ENCODE measurements around the gene ELOA. TPM values are rescaled to one million over a fixed set of nuclear protein-coding genes. Genes with fewer than 3 reads are reported as not detected.

The ELOA gene
- total and polyA plus RNA-seq, 4 donors: 11.8 to 31.0 (median 22.1) TPM

DNA sequence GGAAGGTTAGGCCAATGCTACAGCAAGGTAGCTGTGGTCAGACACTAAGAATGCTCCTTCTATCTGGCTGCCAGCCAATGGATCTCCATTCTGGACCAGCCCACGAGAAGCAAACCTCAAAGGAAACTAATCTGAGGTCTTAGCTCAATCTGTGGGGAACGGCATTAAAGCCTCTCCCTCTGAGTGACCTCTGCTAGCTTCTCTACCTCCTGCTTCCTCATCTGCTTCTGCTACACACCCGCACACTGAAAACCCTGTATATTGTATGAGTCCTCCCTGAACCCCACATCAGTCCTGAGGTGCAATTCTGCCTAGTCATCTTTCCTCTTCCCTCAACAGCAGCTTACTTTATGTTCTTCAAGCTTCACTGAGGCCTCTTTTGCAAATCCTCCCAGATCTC, 64.2 kb downstream of the ELOA start:
- Histone ChIP-seq H3K36me3 (ENCODE audit: control insufficient read depth in 1 of 2, insufficient read depth in 2 of 2, low read length in 1 of 2) (peaks cover 0 to 4% of the 10 kb centered on the region in 2 donors), H3K9me3 (ENCODE audit: control insufficient read depth, low read length) (no peaks in the 10 kb centered on the region), H3K27me3 (ENCODE audit: control insufficient read depth in 1 of 2, insufficient read depth in 2 of 2, low read length in 1 of 2) (no peaks in the 10 kb centered on the region), H3K4me3 (ENCODE audit: low read length in 2 of 2) (no peak overlapping the region), H3K4me1 (ENCODE audit: control insufficient read depth in 1 of 2, insufficient read depth in 2 of 2, low read length in 2 of 2) (no peaks in the 10 kb centered on the region), H3K27ac (ENCODE audit: low read depth in 1 of 2, low read length in 2 of 2) (no peak overlapping the region)
- WGBS, 2 donors: 73 to 74% methylated on average over 3 of the region's 3 CpGs
- DNase-seq (no peak), ATAC-seq (ENCODE audit: low FRiP score) (no peak)
- intact Hi-C loops (cut with DNase I): no loop called here

GRCh38 chr1:23809751-23810171, 66.5 kb downstream of the ELOA start:
- Histone ChIP-seq H3K4me3 (ENCODE audit: low read length in 2 of 2) (no peak overlapping the region), H3K9me3 (ENCODE audit: control insufficient read depth, low read length) (no peaks in the 10 kb centered on the region), H3K36me3 (ENCODE audit: control insufficient read depth in 1 of 2, insufficient read depth in 2 of 2, low read length in 1 of 2) (peaks cover 0 to 6% of the 10 kb centered on the region in 2 donors), H3K27ac (ENCODE audit: low read depth in 1 of 2, low read length in 2 of 2) (no peak overlapping the region), H3K4me1 (ENCODE audit: control insufficient read depth in 1 of 2, insufficient read depth in 2 of 2, low read length in 2 of 2) (no peaks in the 10 kb centered on the region), H3K27me3 (ENCODE audit: control insufficient read depth in 1 of 2, insufficient read depth in 2 of 2, low read length in 1 of 2) (no peaks in the 10 kb centered on the region)
- intact Hi-C loops (cut with DNase I): loop anchor here in 1 of 2 donors (10.0 kb wide), 1 partner anchor 105 kb away; the partner anchor contains the start of gene CNR2
- peak; percentile 88 to 90 for DNase-seq
- peak; percentile 72 for ATAC-seq (ENCODE audit: low FRiP score)
- 40% methylated on average over 6 of the region's 6 CpGs for whole genome bisulfite sequencing, 2 donors

DNA sequence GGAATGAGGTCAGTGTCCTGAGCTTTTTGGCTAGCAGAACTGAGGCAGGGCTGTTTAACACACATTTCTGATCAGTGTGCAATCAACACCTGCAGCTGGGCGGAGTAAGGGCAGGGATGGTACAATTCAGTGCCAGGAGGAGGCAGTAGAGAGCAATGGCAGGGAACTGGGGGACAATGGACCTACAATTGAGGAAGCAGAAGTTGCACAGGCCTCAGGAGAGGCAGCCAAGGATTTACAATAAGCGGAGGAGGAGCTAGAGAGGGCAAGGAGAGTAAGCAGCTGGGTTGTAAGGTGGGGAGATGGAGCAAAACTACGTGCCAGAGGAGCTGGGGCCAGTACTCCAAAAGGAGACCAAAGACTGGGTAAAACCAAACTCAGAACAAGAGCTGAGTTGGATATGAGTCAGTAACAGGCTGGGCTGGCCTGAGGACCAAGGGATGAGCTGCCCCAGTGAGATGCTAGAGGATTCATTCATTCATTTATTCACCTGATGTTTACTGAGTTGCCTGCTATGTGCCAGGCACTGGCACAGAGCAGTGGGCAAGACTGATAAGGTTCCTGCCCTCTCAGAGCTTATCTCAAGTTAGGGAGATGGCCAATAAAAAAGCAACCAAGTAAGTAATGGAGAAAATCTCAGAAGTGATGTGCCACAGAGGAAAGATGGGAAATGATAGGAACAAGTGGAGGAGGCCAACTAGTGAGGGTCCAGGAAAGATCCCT, 67.7 kb downstream of the ELOA start:
- H3K4me3 ChIP-seq (ENCODE audit: low read length in 2 of 2): no peak overlapping the region
- peaks cover 0 to 6% of the 10 kb centered on the region in 2 donors for H3K36me3 ChIP-seq (ENCODE audit: control insufficient read depth in 1 of 2, insufficient read depth in 2 of 2, low read length in 1 of 2)
- ATAC-seq (ENCODE audit: low FRiP score) (peak; percentile 53), DNase-seq (peak in 1 of 2 donors; percentile 70)
- intact Hi-C loops (cut with DNase I): loop anchor here in 1 of 2 donors (10.0 kb wide), 1 partner anchor 104 kb away; the partner anchor contains the start of gene CNR2
- 65 to 69% methylated on average over 3 of the region's 3 CpGs for WGBS, 2 donors
- H3K9me3 ChIP-seq (ENCODE audit: control insufficient read depth, low read length): no peaks in the 10 kb centered on the region
- H3K27ac ChIP-seq (ENCODE audit: low read depth in 1 of 2, low read length in 2 of 2): no peak overlapping the region
- H3K4me1 ChIP-seq (ENCODE audit: control insufficient read depth in 1 of 2, insufficient read depth in 2 of 2, low read length in 2 of 2): no peaks in the 10 kb centered on the region
- H3K27me3 ChIP-seq (ENCODE audit: control insufficient read depth in 1 of 2, insufficient read depth in 2 of 2, low read length in 1 of 2): no peaks in the 10 kb centered on the region

Other genes with a start within 250 kb of the ELOA start
- gene E2F2, start 212.2 kb upstream of the ELOA start, total RNA-seq: under 1 TPM; 0.42 to 0.96 TPM
- gene E2F2, start 212.2 kb upstream of the ELOA start, polyA plus RNA-seq: under 1 TPM in 1 of 2 donors, not detected in 1; 0.50 TPM
- 100 to 1,000 TPM; 368 to 390 TPM for gene ID3, start 184.0 kb upstream of the ELOA start, total RNA-seq
- gene ID3, start 184.0 kb upstream of the ELOA start, polyA plus RNA-seq: 100 to 1,000 TPM; 349 to 603 TPM
- 100 to 1,000 TPM; 707 to 819 TPM for gene RPL11, start 51.7 kb upstream of the ELOA start, total RNA-seq
- gene RPL11, start 51.7 kb upstream of the ELOA start, polyA plus RNA-seq: 1,000 to 10,000 TPM; 2,209 to 3,782 TPM
- gene PITHD1, start 34.9 kb downstream of the ELOA start, total RNA-seq: 10 to 100 TPM; 34.9 to 39.8 TPM
- 10 to 100 TPM; 33.9 to 40.3 TPM for gene PITHD1, start 34.9 kb downstream of the ELOA start, polyA plus RNA-seq
- 10 to 100 TPM; 30.0 to 31.2 TPM for gene LYPLA2, start 47.7 kb downstream of the ELOA start, total RNA-seq
- gene LYPLA2, start 47.7 kb downstream of the ELOA start, polyA plus RNA-seq: 10 to 100 TPM; 17.3 to 32.5 TPM
- 10 to 100 TPM; 13.6 to 18.5 TPM for gene GALE, start 57.3 kb downstream of the ELOA start, total RNA-seq
- gene GALE, start 57.3 kb downstream of the ELOA start, polyA plus RNA-seq: 10 to 100 TPM in 1 of 2 donors, 1 to 10 TPM in 1; 9.9 to 23.2 TPM
- 10 to 100 TPM; 22.4 to 36.8 TPM for gene HMGCL, start 82.0 kb downstream of the ELOA start, total RNA-seq
- 10 to 100 TPM; 30.9 to 35.2 TPM for gene HMGCL, start 82.0 kb downstream of the ELOA start, polyA plus RNA-seq
- 10 to 100 TPM; 26.0 to 35.4 TPM for gene FUCA1, start 124.8 kb downstream of the ELOA start, total RNA-seq
- 10 to 100 TPM; 31.2 to 36.6 TPM for gene FUCA1, start 124.8 kb downstream of the ELOA start, polyA plus RNA-seq
- under 1 TPM; 0.06 to 0.15 TPM for gene CNR2, start 169.9 kb downstream of the ELOA start, total RNA-seq
- under 1 TPM; 0.08 to 0.13 TPM for gene CNR2, start 169.9 kb downstream of the ELOA start, polyA plus RNA-seq
- 10 to 100 TPM; 93.5 to 94.7 TPM for gene PNRC2, start 216.4 kb downstream of the ELOA start, total RNA-seq
- gene PNRC2, start 216.4 kb downstream of the ELOA start, polyA plus RNA-seq: 100 to 1,000 TPM in 1 of 2 donors, 10 to 100 TPM in 1; 75.3 to 141 TPM
- 10 to 100 TPM; 91.1 to 98.4 TPM for gene SRSF10, start 236.9 kb downstream of the ELOA start, total RNA-seq
- gene SRSF10, start 236.9 kb downstream of the ELOA start, polyA plus RNA-seq: 100 to 1,000 TPM in 1 of 2 donors, 10 to 100 TPM in 1; 50.1 to 114 TPM

Data from aorta (tissue), 5 donors.